HCT116 (cell line): ENCODE data around the gene CNTNAP2. TPM values are rescaled to one million over a fixed set of nuclear protein-coding genes. Genes with fewer than 3 reads are reported as not detected.

Experiments used
- ATAC-seq: fragments of 200-7000 bp; cut with Tn5 transposase; 2 replicates; pipeline ENCODE4 v1.9.1; 2020; ENCODE audit warnings: mild to moderate bottlenecking, moderate library complexity
- BruUV-seq: library from RNA; stranded (reverse); fragments of 400-500 nt; replicated peaks from 2 replicates; lab custom pipeline; 2021; lab: Mats Ljungman, UMichigan
- CTCF ChIA-PET: fragments of 300-600 bp; sonication (Branson Sonifier 250); formaldehyde crosslinking; loops from one replicate; lab custom pipeline; 2021; ENCODE audit warnings: antibody characterized with exemption; lab: Charles Lee
- POLR2A ChIA-PET: fragments of 300-600, 350-600 bp; sonication (Branson Sonifier 250); formaldehyde crosslinking; loops from one replicate; lab custom pipeline; 2021; ENCODE audit warnings: antibody characterized with exemption; lab: Charles Lee
- RAD21 ChIA-PET, 2 experiments: fragments of 300-600 bp; sonication (Branson Sonifier 250); formaldehyde crosslinking; loops; one replicate each; lab custom pipeline; 2023; ENCODE audit warnings: low total read pairs in 2 of 2; ENCODE audit not compliant: uncharacterized antibody in 2 of 2, unreplicated experiment in 2 of 2, low non-redundant PET in 1 of 2; lab: Charles Lee
- DNase-seq: peaks from one replicate; pipeline ENCODE4 v3.0.0-alpha.2; 2010; ENCODE audit warnings: low read depth, low spot score
- H2AFZ ChIP-seq: fragments of 200-600 bp; shearing (Covaris generic), sonication (generic); 2 replicates; pipeline ENCODE4 v1.6.1; 2017; ENCODE audit warnings: low read depth, mixed run types, mixed read lengths, antibody characterized with exemption, low read length; ENCODE audit not compliant: poor library complexity, severe bottlenecking
- H3K27ac ChIP-seq: 2 replicates; pipeline ENCODE4 v1.5.1; 2012; ENCODE audit warnings: low read depth, low read length
- H3K27me3 ChIP-seq: fragments of 200-600 bp; sonication (generic); 2 replicates; pipeline ENCODE4 v1.6.1; 2016; ENCODE audit warnings: mixed run types, low read length, mixed read lengths; ENCODE audit not compliant: insufficient read depth
- H3K36me3 ChIP-seq, 2 experiments: fragments of 200-500 bp in 1 of 2; fragments of 200-600 bp in 1 of 2; sonication (Bioruptor generic) in 1 of 2; sonication (generic) in 1 of 2; 2 replicates each; pipeline versions ENCODE4 v1.5.1 to v1.6.1; 2014 to 2016; ENCODE audit warnings: low read length in 2 of 2, inconsistent platforms in 1 of 2, mixed read lengths in 1 of 2, mixed run types in 1 of 2; ENCODE audit not compliant: insufficient read depth in 2 of 2, control insufficient read depth in 1 of 2
- H3K4me1 ChIP-seq, 2 experiments: fragments of 200-600 bp in 1 of 2; sonication (generic) in 1 of 2; 2 replicates each; pipeline versions ENCODE4 v1.5.1 to v1.6.1; 2012 to 2017; ENCODE audit warnings: low read length in 2 of 2, inconsistent platforms in 1 of 2, mild to moderate bottlenecking in 1 of 2, mixed read lengths in 1 of 2, mixed run types in 1 of 2, moderate library complexity in 1 of 2; ENCODE audit not compliant: insufficient read depth in 2 of 2, control insufficient read depth in 1 of 2
- H3K4me2 ChIP-seq: fragments of 200-600 bp; sonication (generic); 2 replicates; pipeline ENCODE4 v1.6.1; 2017; ENCODE audit warnings: mixed run types, low read length, mixed read lengths
- H3K4me3 ChIP-seq, 2 experiments: fragments of 200-600 bp in 1 of 2; sonication (generic) in 1 of 2; replicated peaks in 1 of 2; 2 replicates each; pipeline ENCODE4 v1.5.1; 2011 to 2016; ENCODE audit warnings: low read length in 2 of 2, control low read depth in 1 of 2, low read depth in 1 of 2, mild to moderate bottlenecking in 1 of 2, mixed read lengths in 1 of 2, mixed run types in 1 of 2
- H3K79me2 ChIP-seq: fragments of 200-600 bp; sonication (generic); 2 replicates; pipeline ENCODE4 v1.6.1; 2017; ENCODE audit warnings: mild to moderate bottlenecking, mixed run types, low read length, moderate library complexity, mixed read lengths; ENCODE audit not compliant: insufficient read depth
- H3K9ac ChIP-seq: fragments of 200-600 bp; sonication (generic); 2 replicates; pipeline ENCODE4 v1.6.1; 2016; ENCODE audit warnings: low read length, mixed read lengths
- H3K9me2 ChIP-seq: fragments of 200-600 bp; sonication (generic), shearing (Covaris generic); 2 replicates; pipeline ENCODE4 v1.6.1; 2017; ENCODE audit warnings: mixed run types, mild to moderate bottlenecking, moderate library complexity; ENCODE audit not compliant: insufficient read depth
- H3K9me3 ChIP-seq, 2 experiments: fragments of 200-500 bp in 1 of 2; fragments of 200-600 bp in 1 of 2; sonication (Bioruptor generic) in 1 of 2; sonication (generic) in 1 of 2; 2 replicates each; pipeline ENCODE4 v1.6.1; 2014 to 2017; ENCODE audit warnings: low read length in 2 of 2, mixed read lengths in 2 of 2, inconsistent platforms in 1 of 2, low read depth in 1 of 2, mild to moderate bottlenecking in 1 of 2, mixed run types in 1 of 2, moderate library complexity in 1 of 2; ENCODE audit not compliant: control insufficient read depth in 1 of 2, insufficient read depth in 1 of 2
- H4K20me1 ChIP-seq: fragments of 200-600 bp; sonication (generic), shearing (Covaris generic); 2 replicates; pipeline ENCODE4 v1.6.1; 2017; ENCODE audit warnings: mixed run types, mild to moderate bottlenecking, moderate library complexity; ENCODE audit not compliant: insufficient read depth
- CBX3 ChIP-seq: IDR thresholded peaks from 2 replicates; pipeline ENCODE4 v1.6.1; 2012; ENCODE audit warnings: low read depth
- CEBPB ChIP-seq: IDR thresholded peaks from 2 replicates; pipeline ENCODE4 v1.6.1; 2012; ENCODE audit warnings: low read depth
- CTCF ChIP-seq, 3 experiments: fragments of 200-600 bp in 1 of 3; sonication (generic) in 1 of 3; IDR thresholded peaks in 2 of 3; conservative IDR thresholded peaks in 1 of 3; 2 replicates each; pipeline ENCODE4 v1.5.1; 2012 to 2017; ENCODE audit warnings: low read depth in 2 of 3, low read length in 2 of 3, antibody characterized with exemption in 1 of 3, borderline replicate concordance in 1 of 3, control low read depth in 1 of 3, mild to moderate bottlenecking in 1 of 3, mixed read lengths in 1 of 3, mixed run types in 1 of 3, moderate library complexity in 1 of 3; ENCODE audit not compliant: insufficient read depth in 1 of 3
- EZH2 ChIP-seq: fragments of 200-600 bp; sonication (generic); IDR thresholded peaks from 2 replicates; pipeline ENCODE4 v1.6.1; 2017; ENCODE audit warnings: antibody characterized with exemption, mixed run types
- EZH2phosphoT487 ChIP-seq: fragments of 200-600 bp; IDR thresholded peaks from 2 replicates; pipeline ENCODE4 v1.6.1; 2018; ENCODE audit warnings: antibody characterized with exemption, borderline replicate concordance
- JUND ChIP-seq: IDR thresholded peaks from 2 replicates; pipeline ENCODE4 v1.6.1; 2012
- MAX ChIP-seq: IDR thresholded peaks from 2 replicates; pipeline ENCODE4 v1.6.1; 2012
- POLR2AphosphoS5 ChIP-seq: IDR thresholded peaks from 2 replicates; pipeline ENCODE4 v1.6.1; 2011; ENCODE audit warnings: mild to moderate bottlenecking, low read depth, low read length, moderate library complexity
- ZBTB33 ChIP-seq: IDR thresholded peaks from 2 replicates; pipeline ENCODE4 v1.6.1; 2011; ENCODE audit warnings: mild to moderate bottlenecking, low read length, moderate library complexity; ENCODE audit not compliant: insufficient replicate concordance; ENCODE audit errors: extremely low read depth
- intact Hi-C: fragments of 100-400 bp; cut with micrococcal nuclease; formaldehyde crosslinking; loops from 2 replicates; pipeline ENCODE4 v1.10.0; 2022
- total RNA-seq: library from RNA; stranded (reverse); gene quantifications from one replicate; pipeline ENCODE4 v1.2.1, GENCODE V29; 2021; ENCODE audit not compliant: unreplicated experiment

The CNTNAP2 gene
- total RNA-seq, 1 experiment from 2014 or later, result 0.37 TPM

GRCh38 chr7:146781352-146782116 lies 664.9 kb downstream of the CNTNAP2 start:
- H3K79me2 ChIP-seq, result no peaks in the 10 kb centered on the region
- H3K9me3 ChIP-seq, result peaks cover 0 to 17% of the 10 kb centered on the region in 2 experiments; a peak in 2 of 4 replicates
- H3K4me1 ChIP-seq, result no peaks in the 10 kb centered on the region
- no peak overlapping the region for H3K9ac ChIP-seq
- DNase-seq (no peak), ATAC-seq (no peak)
- RAD21 ChIA-PET, result no interaction called here
- H3K4me2 ChIP-seq, result no peak overlapping the region
- H3K27me3 ChIP-seq, result no peaks in the 10 kb centered on the region
- POLR2A ChIA-PET, result no interaction called here
- no peak overlapping the region for H2AFZ ChIP-seq
- no peak for TF ChIP-seq EZH2
- BruUV-seq, result no TSS peak
- H3K36me3 ChIP-seq, result no peaks in the 10 kb centered on the region
- no peaks in the 10 kb centered on the region for H4K20me1 ChIP-seq
- intact Hi-C loops, result no loop called here
- H3K9me2 ChIP-seq, result no peaks in the 10 kb centered on the region
- no peak overlapping the region for H3K27ac ChIP-seq
- H3K4me3 ChIP-seq, result no peak overlapping the region
- CTCF ChIA-PET, result no interaction called here

- intact Hi-C loops, result no loop called here
These were observed 670.7 kb downstream of the CNTNAP2 start for GRCh38 chr7:146787266-146787665.

More at GRCh38 chr7:146787266-146787665, 670.7 kb downstream of the CNTNAP2 start:
- Histone ChIP-seq H3K36me3 (no peaks in the 10 kb centered on the region), H3K9me2 (no peaks in the 10 kb centered on the region), H3K4me1 (no peaks in the 10 kb centered on the region), H4K20me1 (no peaks in the 10 kb centered on the region), H2AFZ (no peak overlapping the region), H3K4me2 (no peak overlapping the region), H3K27me3 (no peaks in the 10 kb centered on the region), H3K9ac (no peak overlapping the region), H3K79me2 (no peaks in the 10 kb centered on the region), H3K9me3 (peaks cover 4 to 13% of the 10 kb centered on the region in 2 experiments; a peak in 2 of 4 replicates), H3K4me3 (no peak overlapping the region), H3K27ac (no peak overlapping the region)
- RAD21 ChIA-PET, result no interaction called here
- ATAC-seq (no peak), DNase-seq (no peak)
- POLR2A ChIA-PET, result no interaction called here
- CTCF ChIA-PET, result no interaction called here
- TF ChIP-seq MAX (no peak), POLR2AphosphoS5 (no peak), CEBPB (no peak), CTCF (IDR thresholded peaks at IDR 0.05 in 2 of 3, conservative IDR thresholded peaks at IDR 0.05 in 1 of 3; ENCODE audit: borderline replicate concordance in 1 of 3, insufficient read depth in 1 of 3, low read depth in 2 of 3, low read length in 2 of 3) (no peak), JUND (no peak), ZBTB33 (no peak), CBX3 (no peak), EZH2phosphoT487 (no peak)
- BruUV-seq, result no TSS peak
